Heart left ventricle (tissue), 16 donors: Measurements from ENCODE around the gene TOMM7. TPM values are rescaled to one million over a fixed set of nuclear protein-coding genes. Genes with fewer than 3 reads are reported as not detected.
A peak's percentile ranks its signal among the peaks of the same experiment; 100 is the strongest.
"Not testable (repeated sequence)": the region's sequence is repeated elsewhere in the genome, so short reads cannot be mapped to it uniquely, and the experiment has no call there.

Experiments used
- ATAC-seq, 4 donors: fragments of 200-7000 bp; cut with Tn5 transposase; one replicate each; pipeline ENCODE4 v1.9.1; 2020 to 2022; ENCODE audit warnings: moderate library complexity in 4 of 4, mild to moderate bottlenecking in 3 of 4, moderate number of reproducible peaks in 1 of 4
- DNase-seq, 5 donors: peaks; one replicate each; pipeline ENCODE4 v3.0.0-alpha.2; 2020
- H3K27ac ChIP-seq, 12 donors: fragments of 200-600 bp; sonication (generic) in 4 of 12; one replicate each; pipeline versions ENCODE4 v1.5.0 to v1.8.0; 2016 to 2022; ENCODE audit warnings: mild to moderate bottlenecking in 2 of 12
- H3K27me3 ChIP-seq, 9 donors: fragments of 200-600 bp; sonication (generic) in 2 of 9; one replicate each; pipeline versions ENCODE4 v1.5.1 to v1.8.0; 2016 to 2022; ENCODE audit warnings: mild to moderate bottlenecking in 3 of 9
- H3K36me3 ChIP-seq, 9 donors: fragments of 200-600 bp; sonication (generic) in 2 of 9; one replicate each; pipeline versions ENCODE4 v1.5.0 to v1.8.0; 2018 to 2022; ENCODE audit warnings: mild to moderate bottlenecking in 2 of 9
- H3K4me1 ChIP-seq, 12 donors: fragments of 200-600 bp; sonication (generic) in 4 of 12; one replicate each; pipeline versions ENCODE4 v1.5.0 to v1.8.0; 2016 to 2022; ENCODE audit warnings: mild to moderate bottlenecking in 3 of 12
- H3K4me3 ChIP-seq, 12 donors: fragments of 200-600 bp; sonication (generic) in 4 of 12; one replicate each; pipeline versions ENCODE4 v1.5.0 to v1.8.0; 2017 to 2022; ENCODE audit warnings: mild to moderate bottlenecking in 9 of 12, moderate library complexity in 4 of 12
- H3K9me3 ChIP-seq, 12 donors: fragments of 200-600 bp; sonication (generic) in 4 of 12; one replicate each; pipeline versions ENCODE4 v1.5.0 to v1.8.0; 2016 to 2022; ENCODE audit warnings: mild to moderate bottlenecking in 1 of 12
- CTCF ChIP-seq, 12 donors: fragments of 200-600 bp; sonication (generic) in 4 of 12; IDR thresholded peaks; one replicate each; pipeline versions ENCODE4 v1.5.0 to v1.8.0; 2018 to 2022; ENCODE audit warnings: antibody characterized with exemption in 12 of 12, mild to moderate bottlenecking in 5 of 12
- POLR2A ChIP-seq, 2 donors: fragments of 450-650 bp; IDR thresholded peaks; one replicate each; pipeline ENCODE4 v1.6.1; 2017; ENCODE audit warnings: antibody characterized with exemption in 2 of 2, mild to moderate bottlenecking in 2 of 2, moderate library complexity in 2 of 2
- WGBS, 4 donors: extraction: QIAGEN DNeasy Blood & Tissue Kit in 2 of 4; methylation state at CpG; one replicate each; pipeline versions ENCODE4 v1.1.5 to v1.1.7; 2013 to 2018; 5-methylcytosine and 5-hydroxymethylcytosine counted together
- intact Hi-C, 10 donors: fragments of 100-400 bp; cut with DNase I; formaldehyde crosslinking; loops; one replicate each; pipeline versions ENCODE4 v1.11.1 to v1.14.2; 2022
- polyA plus RNA-seq, 2 donors: library from polyadenylated mRNA; stranded (reverse); fragments of 200-250 nt; gene quantifications; one replicate each; pipeline ENCODE4 v1.2.3, GENCODE V29; 2013
- total RNA-seq, 9 donors: library from RNA; depleted of rRNA in 2 of 9; stranded (reverse); fragments of >200 nt in 2 of 9; fragmentation: NEBNext Ultra II Directional in 3 of 9; extraction: Animal tissue kit (Norgen Biotek cat#: 25700) in 3 of 9; gene quantifications; one replicate each; pipeline versions ENCODE4 v1.1.0 to v1.2.4, GENCODE V29; 2016 to 2023
- donor health status: ischemic (EF 13 %, LVEDD 7.1; RV severe dilation, severe dysfunction).
- donor health status: healthy with polysubstance abuse.
- donor health status: DM: no; HTN: yes; CAD: no.
- donor health status: DM: no; HTN: no; CAD: no.
- donor health status: ischemic (EF 25% LVEDD 6.9; RV normal size, moderate dysfunction).
- donor health status: ischemic (EF 25% LVEDD 5.7; RV mildly dilated, moderate dysfunction).
- donor health status: healthy.
- donor health status: DM: yes; HTN: yes; CAD: no.
- donor health status: ischemic (EF 35%, LVEDD 5.7; RV mildly dilated, moderate dysfunction).
- donor health status: nonischemic (EF 11% LVEDD 7.7; RV severe dilation, severe dysfunction).
- donor health status: DM: yes; HTN: yes; CAD: no.
- donor health status: PGD.
- donor health status: ischemic (EF 29% LVEDD 5.4; RV normal size, mild dysfunction).
- donor health status: nonischemic (EF 23%, LVEDD 6.1; RV moderate dilation, normal function).

Gene TOMM7
- total and polyA plus RNA-seq, 11 donors = 137 to 529 (median 351) TPM

DNA sequence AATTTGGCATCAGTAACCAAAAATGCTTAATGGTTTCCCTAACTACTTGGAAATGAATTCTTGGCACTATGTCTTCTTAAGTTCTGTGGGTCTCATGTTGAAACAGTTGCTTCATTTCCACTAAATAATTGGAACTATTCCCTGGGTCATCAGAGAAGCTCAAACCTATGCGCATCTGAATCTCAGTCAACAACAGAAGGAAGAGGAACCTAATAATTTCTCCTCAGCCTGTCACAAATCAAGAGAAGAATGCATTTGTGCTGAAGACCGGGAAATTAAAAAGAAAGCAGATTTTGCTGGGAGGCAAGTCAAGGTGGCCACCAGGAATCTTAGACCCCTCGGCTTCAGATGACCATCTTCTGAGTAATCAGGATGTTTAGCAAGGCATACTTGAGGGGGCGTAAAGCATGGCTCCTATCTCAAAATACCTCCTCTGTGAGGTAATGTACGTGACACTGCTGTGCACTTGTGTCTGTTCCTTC, 41.4 kb downstream of the TOMM7 start:
- ATAC-seq = peak in 1 of 4 donors; percentile 82
- peak overlapping the region in 2 of 12 donors; percentile 8 to 32 for H3K27ac ChIP-seq
- peaks cover 0 to 15% (median 0%) of the 10 kb centered on the region in 12 donors for H3K4me1 ChIP-seq
- no peaks in the 10 kb centered on the region for H3K9me3 ChIP-seq
- DNase-seq = no peak
- intact Hi-C loops = loop anchor here in 5 of 10 donors (5.0 kb wide), 3 partner anchors 219 to 276 kb away; no protein-coding TSS in a partner anchor
- no peak overlapping the region for H3K4me3 ChIP-seq
- TF ChIP-seq CTCF (IDR thresholded peaks at IDR 0.05) (no peak), POLR2A (IDR thresholded peaks at IDR 0.05) (no peak)
- no peaks in the 10 kb centered on the region for H3K36me3 ChIP-seq
- H3K27me3 ChIP-seq = no peaks in the 10 kb centered on the region
- WGBS, 4 donors = 52 to 71% (median 68%) methylated on average over 5 of the region's 5 CpGs

DNA sequence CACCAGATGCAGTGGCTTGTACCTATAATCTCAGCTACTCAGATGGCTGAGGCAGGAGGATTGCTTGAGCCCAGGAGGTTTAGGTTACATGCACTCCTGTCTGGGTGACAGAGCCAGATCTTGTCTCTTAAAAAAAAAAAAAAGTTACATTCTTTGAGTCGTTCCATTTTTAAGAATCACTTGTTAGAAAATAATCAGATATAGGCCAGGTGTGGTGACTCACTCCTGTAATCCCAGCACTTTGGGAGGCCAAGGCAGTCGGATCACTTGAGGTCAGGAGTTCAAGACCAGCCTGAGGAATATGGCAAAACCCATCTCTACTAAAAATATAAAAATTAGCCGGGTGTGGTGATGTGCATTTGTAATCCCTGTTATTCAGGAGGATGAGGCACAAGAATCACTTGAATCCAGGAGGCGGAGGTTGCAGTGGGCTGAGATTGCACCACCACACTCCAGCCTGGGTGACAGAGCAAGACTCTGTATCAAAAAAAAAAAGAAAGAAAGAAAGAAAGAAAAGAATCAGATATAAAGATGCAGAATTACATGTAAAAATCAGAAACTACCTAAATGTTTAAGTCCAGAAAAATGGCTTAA, 42.8 kb downstream of the TOMM7 start:
- 72 to 86% (median 78%) methylated on average over 4 of the region's 4 CpGs for WGBS, 4 donors
- not testable (repeated sequence) for H3K27me3 ChIP-seq, H3K4me3 ChIP-seq, DNase-seq, H3K27ac ChIP-seq, ATAC-seq, H3K36me3 ChIP-seq, H3K9me3 ChIP-seq
- intact Hi-C loops = loop anchor here in 5 of 10 donors (5.0 kb wide), 3 partner anchors 218 to 277 kb away; no protein-coding TSS in a partner anchor
- peaks cover 0 to 15% (median 0%) of the 10 kb centered on the region in 12 donors for H3K4me1 ChIP-seq

GRCh38 chr7:22776964-22777363, 45.7 kb downstream of the TOMM7 start:
- Histone ChIP-seq H3K4me3 (no peak overlapping the region), H3K27ac (no peak overlapping the region), H3K36me3 (no peaks in the 10 kb centered on the region), H3K4me1 (peaks cover 0 to 15% (median 0%) of the 10 kb centered on the region in 12 donors), H3K9me3 (no peaks in the 10 kb centered on the region), H3K27me3 (no peaks in the 10 kb centered on the region)
- 75 to 82% (median 78%) methylated on average over 4 of the region's 4 CpGs for WGBS, 4 donors
- TF ChIP-seq CTCF (IDR thresholded peaks at IDR 0.05) = no peak
- ATAC-seq = no peak
- no peak for DNase-seq
- intact Hi-C loops = no loop called here

- no peaks in the 10 kb centered on the region for H3K4me1 ChIP-seq
- no peak for DNase-seq
- H3K4me3 ChIP-seq = no peak overlapping the region
- no peaks in the 10 kb centered on the region for H3K27me3 ChIP-seq
- no peaks in the 10 kb centered on the region for H3K36me3 ChIP-seq
- WGBS, 4 donors = 80 to 85% (median 84%) methylated on average over 4 of the region's 4 CpGs
- TF ChIP-seq POLR2A (IDR thresholded peaks at IDR 0.05) = no peak
- no peak for TF ChIP-seq CTCF (IDR thresholded peaks at IDR 0.05)
- intact Hi-C loops = no loop called here
- H3K9me3 ChIP-seq = no peaks in the 10 kb centered on the region
- ATAC-seq = no peak
- no peak overlapping the region for H3K27ac ChIP-seq
Observed at GRCh38 chr7:22772885-22773284, 49.8 kb downstream of the TOMM7 start.

DNA sequence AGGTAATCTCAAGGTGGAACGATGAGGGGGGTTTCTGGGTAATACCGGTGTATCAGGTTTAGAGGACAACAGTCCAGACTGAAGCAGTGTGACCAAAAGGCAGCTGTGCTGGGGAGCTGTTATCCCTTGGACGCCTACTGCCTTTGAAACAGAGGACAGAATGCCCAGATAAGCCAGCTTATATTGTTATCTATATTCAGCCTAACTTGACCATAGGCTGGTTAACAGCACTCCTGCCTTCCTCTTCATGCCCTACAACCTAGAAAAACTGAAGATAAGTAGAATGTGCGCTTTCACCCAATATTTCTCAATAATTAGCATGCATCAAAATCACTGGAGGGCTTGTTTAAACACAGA, 50.8 kb downstream of the TOMM7 start:
- 43 to 66% (median 60%) methylated on average over 4 of the region's 4 CpGs for WGBS, 4 donors
- H3K36me3 ChIP-seq = no peaks in the 10 kb centered on the region
- no peaks in the 10 kb centered on the region for H3K4me1 ChIP-seq
- H3K9me3 ChIP-seq = no peaks in the 10 kb centered on the region
- ATAC-seq (no peak), DNase-seq (no peak)
- H3K27me3 ChIP-seq = no peaks in the 10 kb centered on the region
- TF ChIP-seq POLR2A (IDR thresholded peaks at IDR 0.05) (no peak), CTCF (IDR thresholded peaks at IDR 0.05) (no peak)
- intact Hi-C loops = no loop called here
- no peak overlapping the region for H3K4me3 ChIP-seq
- H3K27ac ChIP-seq = no peak overlapping the region
